ENCODE measurements around the gene C10orf62. TPM values are rescaled to one million over a fixed set of nuclear protein-coding genes. Genes with fewer than 3 reads are reported as not detected.

C10orf62 gene
- total and polyA plus RNA-seq, 10 of the 15 experiments (the other 5 are each of a cell fraction or from before 2014, with no cell fraction given), result not detected

DNA sequence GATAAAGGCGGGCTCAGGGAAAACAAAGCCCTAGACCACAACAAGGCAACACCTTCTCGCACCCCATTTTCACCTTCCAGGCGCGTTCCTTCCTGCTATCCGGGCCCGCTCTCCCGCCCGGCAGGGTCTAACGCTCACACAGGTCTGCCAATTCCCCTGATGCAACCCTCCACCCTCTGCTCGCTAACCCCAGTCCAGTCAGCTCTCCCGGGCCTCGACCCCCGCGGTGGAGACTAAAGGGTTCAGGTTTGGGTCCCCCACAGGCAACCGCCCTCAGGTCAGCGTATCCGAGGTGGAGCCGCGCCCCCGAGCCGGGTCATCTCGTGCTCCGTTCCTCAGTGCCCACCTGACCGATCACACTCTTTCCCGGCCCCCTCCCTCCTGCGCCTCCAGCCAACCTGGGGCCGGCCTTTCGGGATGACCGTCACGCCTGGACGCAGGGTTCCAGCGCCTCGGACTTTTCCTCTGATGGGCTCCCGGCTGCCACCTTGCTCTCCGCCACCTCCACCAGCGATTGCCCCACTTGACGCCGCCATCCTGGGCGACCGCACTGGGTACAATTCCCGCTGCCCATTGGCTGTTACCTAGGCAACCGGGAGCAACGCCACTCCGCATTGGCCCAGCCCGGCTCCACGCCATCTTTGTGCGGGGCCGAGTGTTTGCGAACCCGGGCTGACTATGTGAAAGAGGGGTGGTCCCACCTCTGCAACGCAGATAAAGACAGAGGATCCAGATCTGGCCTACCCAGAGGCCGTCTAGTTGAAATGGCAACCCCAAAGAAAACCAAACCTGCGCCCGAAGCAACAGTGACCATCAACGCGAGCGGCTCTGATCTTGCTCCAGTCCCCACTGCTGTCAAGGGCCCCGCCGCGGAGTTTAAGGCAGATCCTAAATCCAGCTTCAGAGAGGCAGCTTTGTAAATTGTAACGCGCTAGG is 43.7 kb downstream of the C10orf62 start, which contains the start of gene MORN4:
Gene MORN4 (minus strand): TSS at position 552 of the 936 bp plus-strand sequence. CDS start 13,847 bp downstream, outside the sequence.
- Histone ChIP-seq H3K27ac (ENCODE audit: control insufficient read depth, insufficient read depth) (no peak within 1 kb of the TSS), H3K27me3 (replicated peaks in 1 of 2; ENCODE audit: control insufficient read depth in 2 of 2, insufficient read depth in 2 of 2, low read length in 1 of 2) (no peaks in the 10 kb centered on the region), H2AFZ (ENCODE audit: control insufficient read depth, low read depth, low read length) (peak within 1 kb of the TSS; percentile 99), H3K4me3 (peak within 1 kb of the TSS; percentile 89), H3K4me2 (ENCODE audit: control insufficient read depth, insufficient read depth) (peak within 1 kb of the TSS; percentile 75), H3K79me2 (ENCODE audit: control insufficient read depth, insufficient read depth, low read length) (no peaks in the 10 kb centered on the region), H3K4me1 (ENCODE audit: control insufficient read depth, insufficient read depth, low read length) (no peaks in the 10 kb centered on the region), H3K36me3 (ENCODE audit: control insufficient read depth in 2 of 2, insufficient read depth in 2 of 2, low read length in 1 of 2) (no peaks in the 10 kb centered on the region), H3K9me3 (replicated peaks; ENCODE audit: control insufficient read depth, insufficient read depth, low read length) (no peaks in the 10 kb centered on the region), H3K9ac (ENCODE audit: control insufficient read depth, insufficient read depth, low read length) (peak within 1 kb of the TSS; percentile 47), H4K20me1 (ENCODE audit: control insufficient read depth, insufficient read depth) (no peaks in the 10 kb centered on the region)
- in situ Hi-C loops (cut with MboI) (no loop called here), intact Hi-C loops (cut with micrococcal nuclease; ENCODE audit: unreplicated experiment) (no loop called here)
- SMC1A ChIA-PET (ENCODE audit: uncharacterized antibody, unreplicated experiment), result interaction anchor here (1.4 kb wide), 1 partner anchor 8 kb away, joined by 4 read pairs; no protein-coding TSS in a partner anchor
- DNase-seq (ENCODE audit: low read depth, low spot score), result peak; percentile 50
- POLR2A ChIA-PET, result no interaction called here
- CTCF ChIA-PET, result interaction anchor here (1.2 kb wide), 1 partner anchor 68 kb away, joined by 3 read pairs; no protein-coding TSS in a partner anchor
- WGBS (ENCODE audit: insufficient coverage, insufficient replicate concordance, low lambda C conversion rate, missing lambda C conversion rate), result 5% methylated on average over 61 of the region's 62 CpGs
- BruUV-seq (replicated peaks), result no TSS peak
- peak; percentile 100 for ATAC-seq
- peak; percentile 72 for FAIRE-seq
- RAD21 ChIA-PET (ENCODE audit: unreplicated experiment), result no interaction called here
- TF ChIP-seq, protein P1, sequence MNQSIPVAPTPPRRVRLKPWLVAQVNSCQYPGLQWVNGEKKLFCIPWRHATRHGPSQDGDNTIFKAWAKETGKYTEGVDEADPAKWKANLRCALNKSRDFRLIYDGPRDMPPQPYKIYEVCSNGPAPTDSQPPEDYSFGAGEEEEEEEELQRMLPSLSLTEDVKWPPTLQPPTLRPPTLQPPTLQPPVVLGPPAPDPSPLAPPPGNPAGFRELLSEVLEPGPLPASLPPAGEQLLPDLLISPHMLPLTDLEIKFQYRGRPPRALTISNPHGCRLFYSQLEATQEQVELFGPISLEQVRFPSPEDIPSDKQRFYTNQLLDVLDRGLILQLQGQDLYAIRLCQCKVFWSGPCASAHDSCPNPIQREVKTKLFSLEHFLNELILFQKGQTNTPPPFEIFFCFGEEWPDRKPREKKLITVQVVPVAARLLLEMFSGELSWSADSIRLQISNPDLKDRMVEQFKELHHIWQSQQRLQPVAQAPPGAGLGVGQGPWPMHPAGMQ (IDR thresholded peaks at IDR 0.05; ENCODE audit: borderline replicate concordance), result no peak
- TF ChIP-seq SP1 (IDR thresholded peaks at IDR 0.05; ENCODE audit: low read depth, low read length), result peak; percentile 97
- no peak for TF ChIP-seq KAT2A (conservative IDR thresholded peaks at IDR 0.05; ENCODE audit: control insufficient read depth, low read depth, low read length)
- TF ChIP-seq CEBPB (IDR thresholded peaks at IDR 0.05; ENCODE audit: borderline replicate concordance in 1 of 2, low read depth in 2 of 2, low read length in 2 of 2), result no peak
- TF ChIP-seq TCF12 (IDR thresholded peaks at IDR 0.05; ENCODE audit: low read depth, low read length), result no peak
- peak; percentile 47 for TF ChIP-seq MEF2B (IDR thresholded peaks at IDR 0.05; ENCODE audit: partially characterized antibody, poor library complexity, severe bottlenecking)
- 0 out of 2 replicates have a peak, but pooled peaks have one; percentile 55 for TF ChIP-seq CREM (IDR thresholded peaks at IDR 0.05; ENCODE audit: low read depth)
- TF ChIP-seq BHLHE40 (IDR thresholded peaks at IDR 0.05; ENCODE audit: borderline replicate concordance in 1 of 2, low read depth in 2 of 2, low read length in 1 of 2), result peak in 1 of 2 experiments; percentile 44; a peak in 2 of 4 replicates
- no peak for TF ChIP-seq MEF2A (IDR thresholded peaks at IDR 0.05; ENCODE audit: insufficient read depth, low read depth, low read length)
- no peak for TF ChIP-seq ZBED1 (IDR thresholded peaks at IDR 0.05; ENCODE audit: borderline replicate concordance)
- TF ChIP-seq, protein P2, sequence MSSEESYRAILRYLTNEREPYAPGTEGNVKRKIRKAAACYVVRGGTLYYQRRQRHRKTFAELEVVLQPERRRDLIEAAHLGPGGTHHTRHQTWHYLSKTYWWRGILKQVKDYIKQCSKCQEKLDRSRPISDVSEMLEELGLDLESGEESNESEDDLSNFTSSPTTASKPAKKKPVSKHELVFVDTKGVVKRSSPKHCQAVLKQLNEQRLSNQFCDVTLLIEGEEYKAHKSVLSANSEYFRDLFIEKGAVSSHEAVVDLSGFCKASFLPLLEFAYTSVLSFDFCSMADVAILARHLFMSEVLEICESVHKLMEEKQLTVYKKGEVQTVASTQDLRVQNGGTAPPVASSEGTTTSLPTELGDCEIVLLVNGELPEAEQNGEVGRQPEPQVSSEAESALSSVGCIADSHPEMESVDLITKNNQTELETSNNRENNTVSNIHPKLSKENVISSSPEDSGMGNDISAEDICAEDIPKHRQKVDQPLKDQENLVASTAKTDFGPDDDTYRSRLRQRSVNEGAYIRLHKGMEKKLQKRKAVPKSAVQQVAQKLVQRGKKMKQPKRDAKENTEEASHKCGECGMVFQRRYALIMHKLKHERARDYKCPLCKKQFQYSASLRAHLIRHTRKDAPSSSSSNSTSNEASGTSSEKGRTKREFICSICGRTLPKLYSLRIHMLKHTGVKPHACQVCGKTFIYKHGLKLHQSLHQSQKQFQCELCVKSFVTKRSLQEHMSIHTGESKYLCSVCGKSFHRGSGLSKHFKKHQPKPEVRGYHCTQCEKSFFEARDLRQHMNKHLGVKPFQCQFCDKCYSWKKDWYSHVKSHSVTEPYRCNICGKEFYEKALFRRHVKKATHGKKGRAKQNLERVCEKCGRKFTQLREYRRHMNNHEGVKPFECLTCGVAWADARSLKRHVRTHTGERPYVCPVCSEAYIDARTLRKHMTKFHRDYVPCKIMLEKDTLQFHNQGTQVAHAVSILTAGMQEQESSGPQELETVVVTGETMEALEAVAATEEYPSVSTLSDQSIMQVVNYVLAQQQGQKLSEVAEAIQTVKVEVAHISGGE (CRISPR knock-in tag; IDR thresholded peaks at IDR 0.05), result no peak
- no peak for TF ChIP-seq NFYA (IDR thresholded peaks at IDR 0.05; ENCODE audit: borderline replicate concordance, low read depth, low read length)
- peak; percentile 43; the same call in 1 of the 2 replicates for TF ChIP-seq MXI1 (IDR thresholded peaks at IDR 0.05; ENCODE audit: low read depth, low read length)
- 0 out of 2 replicates have a peak, but pooled peaks have one; percentile 36 for TF ChIP-seq NR2F1 (conservative IDR thresholded peaks at IDR 0.05)
- TF ChIP-seq BCL11A (IDR thresholded peaks at IDR 0.05; ENCODE audit: low read depth, low read length), result no peak
- TF ChIP-seq KDM1A (IDR thresholded peaks at IDR 0.05; ENCODE audit: borderline replicate concordance), result no peak
- peak; percentile 83 for TF ChIP-seq HCFC1 (IDR thresholded peaks at IDR 0.05; ENCODE audit: low read length)
- TF ChIP-seq NBN (IDR thresholded peaks at IDR 0.05), result peak; percentile 54; the same call in 1 of the 2 replicates
